Ecto neural progenitor cell (in vitro differentiated cells): ENCODE measurements around the gene GDNF.

Experiments
- DNase-seq: peaks from one replicate; pipeline ENCODE4 v3.0.0-alpha.2; 2018; ENCODE audit warnings: low spot score

The GDNF gene

DNA sequence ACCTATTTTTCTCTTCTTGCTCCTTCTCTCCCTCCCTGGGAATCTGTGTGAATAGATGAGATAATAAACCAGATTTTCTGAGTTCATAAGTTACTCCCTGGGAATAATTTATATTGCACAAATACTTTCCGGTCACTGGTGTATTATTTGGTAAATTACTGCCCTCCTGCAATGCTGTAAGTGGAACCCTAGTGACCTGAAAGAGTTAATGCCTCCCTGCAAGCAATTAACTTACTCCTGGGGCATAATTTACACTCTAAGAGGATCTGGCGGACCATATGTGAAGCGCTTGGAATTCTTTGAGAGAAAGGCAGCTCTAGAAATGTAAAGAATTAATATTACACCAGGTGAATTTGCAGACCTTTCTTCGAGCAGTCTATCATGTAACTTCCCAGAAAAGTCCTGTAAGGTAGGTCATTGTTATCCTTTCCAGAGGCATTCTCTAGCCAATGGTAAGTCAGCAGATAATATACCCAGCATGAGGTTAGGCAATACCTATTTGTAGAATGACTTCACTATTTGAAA lies 7.0 kb upstream of the GDNF start:
- DNase-seq: no peak

DNA sequence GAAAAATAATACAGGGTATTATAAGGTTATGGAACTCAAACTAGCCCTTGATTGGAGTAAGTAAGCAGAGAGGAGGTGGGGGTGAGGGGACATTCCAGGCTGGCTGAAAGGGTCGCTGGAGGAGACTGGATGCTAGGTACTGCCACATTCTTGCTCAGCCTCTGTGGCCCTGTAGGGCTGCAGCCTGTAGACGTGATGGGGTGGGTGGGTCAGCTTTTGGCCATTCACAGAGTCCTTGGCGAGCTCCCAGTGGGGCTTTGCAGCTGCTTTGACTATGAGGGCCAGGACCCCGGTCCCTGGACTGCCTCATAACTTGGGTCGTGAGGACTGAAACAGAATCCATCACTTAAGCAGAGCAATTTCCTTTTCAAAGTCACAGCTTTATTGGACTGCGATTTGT lies 4.2 kb upstream of the GDNF start:
- DNase-seq: peak; percentile 54

DNA sequence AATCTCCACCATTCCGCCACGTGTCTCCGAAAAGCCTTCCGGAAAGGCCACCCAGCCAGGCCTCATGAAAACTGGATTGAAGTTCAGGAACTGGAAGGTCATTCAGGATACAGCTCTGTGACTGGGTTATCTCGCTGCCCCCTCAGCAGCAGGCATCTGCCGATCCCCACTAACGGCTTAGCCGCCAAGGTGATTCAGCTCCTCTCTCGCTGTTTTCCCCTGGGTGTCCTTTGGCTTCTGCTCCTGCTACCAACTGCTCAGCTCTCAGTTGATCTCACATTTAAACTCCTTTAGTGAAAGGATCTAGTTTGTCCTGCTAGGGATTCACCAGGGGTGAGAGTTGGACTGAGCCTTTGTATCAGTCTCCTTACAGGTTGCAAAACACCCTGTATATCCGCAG lies 2.2 kb upstream of the GDNF start:
- no peak for DNase-seq

DNA sequence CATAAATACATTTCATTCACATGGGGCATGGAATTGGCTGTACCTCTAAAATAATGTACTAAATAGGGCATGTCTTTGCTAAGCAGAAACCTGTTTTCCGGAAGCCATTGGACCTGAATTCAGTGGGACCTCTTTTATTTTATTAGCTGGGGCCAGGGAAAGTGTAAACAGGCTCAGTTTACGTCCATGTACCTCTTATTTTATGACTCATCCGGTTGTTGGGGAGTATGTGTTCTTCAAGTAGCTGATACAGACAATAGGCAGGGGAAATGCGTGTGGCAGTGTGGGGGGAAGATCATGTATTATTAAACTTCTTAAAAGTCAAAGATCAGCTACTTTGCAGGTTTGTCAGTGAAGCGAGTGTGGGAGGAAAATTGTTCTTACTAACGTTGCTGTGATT lies 1.4 kb upstream of the GDNF start:
- DNase-seq: no peak

DNA sequence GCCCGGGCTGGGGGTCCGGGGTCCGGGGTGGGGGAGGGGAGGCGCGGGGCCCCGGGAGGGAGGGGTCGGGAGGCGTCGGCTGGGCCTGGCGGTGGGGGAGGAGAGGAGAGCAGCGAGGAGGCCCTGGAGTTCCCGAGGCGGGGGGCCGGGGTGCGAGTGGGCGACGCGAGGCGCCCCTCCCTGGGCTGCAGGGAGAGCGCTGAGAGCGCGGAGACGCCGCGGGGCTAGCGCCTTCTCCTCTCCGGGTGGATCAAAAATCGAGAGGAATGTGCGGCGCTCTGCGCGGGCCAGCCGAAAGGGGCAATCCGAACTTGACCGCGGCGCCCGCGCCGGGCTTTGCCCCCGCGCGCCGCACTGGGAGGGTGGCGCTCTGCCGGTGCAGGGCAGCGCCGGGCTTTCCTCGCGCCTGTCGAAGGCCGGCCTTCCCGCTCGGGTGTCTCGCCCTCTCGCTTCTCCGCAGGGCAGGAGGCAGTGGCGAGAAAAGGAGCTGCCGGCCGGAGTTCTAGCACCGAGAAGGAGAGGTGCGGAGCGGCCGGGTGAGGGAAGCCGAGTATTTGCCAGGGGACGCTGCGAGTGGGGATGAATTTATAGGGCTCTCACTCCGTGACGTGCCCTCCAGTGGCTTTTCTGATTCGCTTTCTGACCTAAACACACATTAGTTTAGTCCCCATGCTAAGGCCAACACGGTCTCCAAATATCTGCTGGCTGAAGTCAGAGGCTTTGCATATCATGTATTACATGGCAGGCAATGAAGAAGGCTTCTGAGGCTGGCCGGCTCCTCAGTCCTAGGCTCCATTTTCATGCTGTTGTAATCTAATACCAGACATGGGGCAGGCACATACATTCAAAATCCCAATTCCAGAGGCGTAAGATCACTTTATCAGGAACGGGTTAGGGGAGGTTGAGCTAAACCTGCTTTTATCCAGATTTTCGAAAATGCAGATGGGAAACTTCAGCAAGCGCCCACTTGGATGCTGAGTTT lies 503 bp upstream of the GDNF start:
- peak; percentile 74 for DNase-seq

DNA sequence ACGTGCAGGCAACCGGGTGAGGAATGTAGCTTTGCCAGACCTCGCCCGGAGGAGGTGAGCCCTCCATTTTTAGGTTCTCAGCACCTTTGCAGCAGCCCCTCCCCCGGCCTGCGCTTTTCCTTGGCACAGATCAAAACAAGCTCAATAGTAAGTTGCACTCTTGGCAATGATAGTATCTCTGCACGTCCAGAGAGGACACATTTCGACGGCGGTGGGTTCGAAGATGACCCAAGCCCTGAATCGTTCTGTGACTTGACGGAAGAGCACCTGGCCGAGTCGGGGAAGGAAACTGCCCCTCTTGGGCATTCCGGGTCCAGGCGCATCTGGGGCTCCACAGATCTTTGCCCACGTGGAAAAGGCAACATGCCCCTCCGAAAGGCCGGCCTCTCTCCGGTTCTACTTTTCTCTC lies 904 bp downstream of the GDNF start:
- no peak for DNase-seq

DNA sequence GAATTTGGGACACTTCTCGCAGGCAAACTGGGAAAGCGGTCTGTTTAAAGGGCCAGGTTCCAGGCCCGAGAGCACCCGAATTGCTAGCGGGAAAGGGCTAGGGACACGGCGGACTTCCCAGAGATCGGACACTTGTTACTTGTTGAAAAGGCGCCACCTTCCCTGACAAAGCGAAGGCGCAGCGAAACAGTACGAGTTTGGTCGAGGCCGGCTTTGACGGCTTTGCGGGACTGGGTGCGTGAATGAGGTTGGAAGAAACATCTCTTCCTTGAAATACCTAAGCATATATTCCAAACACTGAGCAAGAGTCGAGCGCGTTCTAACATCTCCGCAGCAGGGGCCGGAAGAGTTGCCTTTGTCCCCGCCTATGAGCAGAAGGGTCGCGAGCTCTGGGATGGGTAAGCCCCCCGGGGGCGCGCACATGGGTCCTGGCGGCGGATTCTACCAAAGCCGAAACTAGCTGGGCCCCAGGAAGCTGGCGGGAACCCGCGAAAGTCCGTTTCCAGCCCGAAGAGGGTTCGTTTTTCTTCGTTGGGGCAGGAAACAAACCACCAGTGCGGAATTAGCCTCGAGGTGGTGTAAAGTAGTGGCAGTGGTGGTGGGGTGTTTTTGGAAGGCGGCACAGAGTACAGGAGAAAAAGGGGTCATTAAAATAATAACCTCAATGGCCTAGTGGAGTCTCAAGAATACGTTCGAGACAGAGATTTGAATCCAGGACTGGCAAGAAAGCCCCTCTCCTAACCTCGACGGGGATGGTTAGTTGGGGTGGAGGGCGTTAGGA lies 1.5 kb downstream of the GDNF start:
- DNase-seq: peak; percentile 75

DNA sequence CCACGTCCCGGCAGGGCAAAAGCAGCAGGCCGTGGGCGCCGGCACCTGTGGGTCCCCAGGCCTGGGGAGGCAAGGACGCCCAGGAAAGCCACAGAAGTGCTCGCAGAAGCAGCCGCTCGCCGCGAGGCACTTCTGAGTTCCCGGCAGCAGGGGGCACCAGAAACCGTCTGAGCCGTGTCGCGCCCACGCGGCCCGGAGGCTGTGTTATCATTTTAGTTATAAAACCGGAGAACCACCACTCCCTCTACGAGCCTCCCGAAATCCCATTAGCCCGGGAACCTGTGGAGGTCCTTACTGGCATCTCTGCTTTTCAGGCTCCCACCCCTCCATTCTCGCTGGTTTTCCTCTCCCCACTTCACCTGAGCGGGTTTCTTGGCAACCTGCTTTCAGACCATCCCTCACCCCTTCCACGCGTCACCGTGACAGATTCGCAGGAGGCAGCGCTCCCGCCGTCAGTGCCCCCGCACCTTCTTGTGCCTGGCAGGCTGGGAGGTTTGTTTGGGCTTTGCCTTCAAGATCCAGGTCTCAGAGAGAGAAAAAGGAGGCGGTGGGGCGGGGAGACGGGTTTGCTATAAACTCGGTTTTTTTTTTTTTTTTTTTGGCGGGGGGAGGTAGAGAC lies 2.3 kb downstream of the GDNF start:
- peak; percentile 83 for DNase-seq

DNA sequence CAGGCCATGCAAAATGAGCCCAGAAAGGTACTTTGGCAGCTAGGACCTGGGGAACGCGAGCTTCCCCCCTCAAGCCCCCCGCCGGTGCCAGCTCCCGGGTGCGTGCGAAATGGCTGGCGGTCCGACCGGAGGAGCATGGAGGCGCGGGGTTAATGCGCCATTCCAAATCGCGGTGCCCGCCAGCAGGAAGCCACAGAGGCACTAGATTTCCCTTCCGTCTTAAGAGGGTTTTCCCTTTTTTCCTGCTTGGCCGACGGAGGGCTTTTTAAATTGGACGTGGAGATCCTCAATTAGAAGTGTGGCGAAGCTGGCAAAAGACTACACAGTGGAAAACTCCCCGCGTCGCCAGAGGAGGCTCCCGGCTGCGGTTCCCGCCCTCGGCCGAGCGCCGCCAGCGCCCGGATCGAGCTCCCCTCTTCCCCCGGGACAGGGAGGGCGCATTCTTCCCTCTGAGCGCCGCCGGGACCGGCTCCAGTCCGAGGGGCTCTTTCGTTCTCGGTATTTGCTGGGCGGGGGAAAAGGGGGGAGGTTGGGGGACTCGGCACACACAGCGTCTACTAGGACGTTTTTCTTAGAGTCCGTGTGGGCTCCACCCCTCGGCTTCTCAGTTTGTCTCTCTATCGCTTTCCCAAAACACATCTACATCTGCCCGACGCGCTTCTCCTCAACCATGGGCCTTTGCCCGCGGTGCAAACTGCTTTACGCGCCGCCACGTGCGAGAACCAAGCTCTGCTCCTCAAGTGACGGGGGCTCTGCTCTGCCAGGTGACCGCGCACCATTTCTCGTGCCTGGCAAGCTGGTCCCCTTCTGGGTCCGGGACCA lies 3.0 kb downstream of the GDNF start:
- peak; percentile 69 for DNase-seq

DNA sequence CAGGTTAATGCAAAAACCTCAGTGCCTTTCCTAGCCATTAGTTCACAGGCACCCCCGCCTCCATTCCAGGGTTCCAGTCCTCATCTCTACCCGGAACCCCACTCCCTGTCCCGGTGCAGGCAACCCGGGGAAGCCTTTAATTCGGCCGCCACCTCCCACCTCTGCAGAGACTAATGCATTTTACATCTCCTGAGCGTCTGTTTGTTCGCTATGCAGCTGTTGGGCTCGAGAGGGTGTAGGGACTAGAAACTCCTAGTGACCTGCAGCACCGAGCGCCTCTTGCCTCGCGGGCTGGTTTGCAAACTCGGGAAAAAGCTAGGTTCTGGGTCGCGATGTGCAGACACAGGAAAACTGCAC lies 3.6 kb downstream of the GDNF start:
- no peak for DNase-seq

DNA sequence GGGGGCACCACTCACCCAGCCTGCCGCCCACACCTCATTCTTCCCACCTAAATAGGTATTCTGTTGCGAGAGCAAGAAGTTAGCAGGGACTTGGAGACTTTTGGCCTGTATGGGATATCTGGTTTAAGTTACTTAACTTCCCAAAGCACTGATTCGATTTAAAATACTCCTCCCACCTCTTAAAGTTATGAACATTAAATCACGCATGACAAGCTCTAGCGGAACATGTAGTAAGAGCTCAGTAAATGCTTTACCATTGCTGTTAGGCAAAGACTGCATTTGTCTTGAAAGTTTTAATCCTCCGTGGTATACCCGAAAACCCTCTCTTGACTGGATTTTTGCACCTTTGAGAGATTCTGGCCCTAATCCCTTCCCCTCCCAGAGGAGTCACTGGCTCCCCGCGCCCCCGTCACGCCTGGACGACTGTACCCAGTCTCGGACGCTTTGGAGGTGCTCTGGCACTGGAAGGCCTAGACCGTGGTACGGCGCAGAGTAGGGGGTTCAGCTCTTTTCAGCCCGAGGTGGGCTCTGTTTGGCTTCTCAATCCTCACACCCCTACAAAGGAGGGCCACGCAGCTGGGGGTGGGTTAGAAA lies 4.4 kb downstream of the GDNF start:
- DNase-seq: no peak

DNA sequence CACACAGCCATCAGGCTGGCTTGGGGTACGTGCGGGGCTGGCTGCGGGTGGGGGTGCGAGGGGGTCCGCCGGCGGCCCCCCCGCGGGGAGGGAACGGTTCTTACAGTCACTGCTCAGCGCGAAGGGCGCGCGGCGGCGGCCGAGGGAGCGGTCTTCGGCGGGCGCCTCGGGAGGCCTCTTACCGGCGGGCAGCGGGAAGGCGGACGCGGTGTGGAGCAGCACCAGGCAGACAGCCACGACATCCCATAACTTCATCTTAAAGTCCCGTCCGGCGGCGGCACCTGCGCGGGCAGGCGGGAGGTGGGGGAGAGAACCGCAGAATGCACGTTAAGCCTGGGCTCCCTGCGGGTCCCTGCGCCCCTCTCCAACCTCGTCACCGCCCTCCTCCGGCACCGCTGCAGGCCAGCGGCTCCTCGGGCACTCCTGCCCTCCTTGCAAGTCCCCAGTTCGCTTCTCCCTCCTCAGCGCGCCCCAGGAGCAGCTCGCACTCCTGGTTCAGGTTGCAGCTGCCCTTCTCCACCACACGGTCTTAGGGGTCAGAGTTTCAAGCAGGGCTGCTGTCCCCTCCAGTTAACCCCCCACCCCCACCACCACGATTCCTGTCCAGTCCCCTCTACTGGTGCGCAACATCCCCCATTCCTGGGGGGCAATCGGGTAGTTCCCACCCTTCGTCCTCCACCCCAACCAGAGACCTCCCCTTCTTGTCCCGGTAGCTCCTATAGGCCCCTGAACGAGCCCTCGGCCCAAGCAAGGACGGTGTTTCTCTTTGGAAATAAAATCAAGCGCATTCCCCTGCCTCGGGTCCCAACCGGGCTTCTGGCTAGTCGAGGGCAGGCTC lies 5.1 kb downstream of the GDNF start:
- peak; percentile 67 for DNase-seq

DNA sequence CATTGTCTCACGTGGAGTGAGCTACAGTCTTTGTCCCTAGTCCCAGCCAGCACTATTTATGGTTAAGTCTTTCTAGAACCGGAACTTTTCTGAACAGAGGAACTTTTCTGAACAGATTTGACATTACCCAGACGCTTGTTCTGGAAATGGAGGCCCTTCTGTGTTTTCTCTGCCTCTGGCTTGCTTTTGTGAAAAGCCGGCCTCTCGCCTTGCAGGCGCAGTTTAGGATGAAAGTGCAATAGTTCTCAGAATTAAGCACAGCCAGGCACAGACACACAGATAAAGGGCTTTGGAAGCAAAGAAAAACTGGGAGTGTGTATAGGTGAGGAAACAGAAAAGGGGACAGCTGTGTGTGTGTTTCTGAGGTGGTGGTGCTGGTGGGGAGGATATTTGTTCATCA lies 5.9 kb downstream of the GDNF start:
- no peak for DNase-seq

DNA sequence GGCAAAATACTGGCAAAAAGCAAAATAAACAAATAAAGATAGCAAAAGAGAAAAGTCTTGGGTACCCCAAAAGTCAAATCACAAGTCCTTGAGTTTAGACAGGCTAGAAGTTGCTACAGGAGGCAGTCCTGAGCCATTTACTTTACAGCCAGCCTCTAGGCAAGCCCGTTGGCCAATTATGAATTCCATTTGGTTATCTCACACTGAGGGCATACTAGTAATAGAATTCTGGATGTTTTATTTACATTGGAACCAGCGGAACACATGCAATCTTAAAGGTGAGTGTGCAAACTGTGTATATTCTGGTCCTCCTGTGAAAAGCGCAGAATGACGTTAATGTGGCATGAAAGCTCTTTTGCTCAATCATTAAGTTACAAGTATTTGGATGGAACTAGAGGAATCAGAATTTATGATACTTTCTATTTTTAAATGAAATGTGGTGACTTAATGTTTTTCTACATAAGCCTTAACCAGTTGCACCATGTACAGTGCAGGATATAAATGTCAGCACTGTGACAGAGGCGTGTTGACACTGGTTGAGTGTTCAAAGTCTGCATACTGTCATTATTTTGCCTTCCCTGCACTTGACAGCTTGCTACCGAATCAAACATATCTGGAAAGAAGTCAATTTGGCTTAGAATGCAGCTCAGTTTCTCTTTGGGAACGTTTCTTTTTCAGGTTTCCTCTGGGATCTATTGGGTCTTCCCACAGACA lies 7.9 kb downstream of the GDNF start:
- no peak for DNase-seq

DNA sequence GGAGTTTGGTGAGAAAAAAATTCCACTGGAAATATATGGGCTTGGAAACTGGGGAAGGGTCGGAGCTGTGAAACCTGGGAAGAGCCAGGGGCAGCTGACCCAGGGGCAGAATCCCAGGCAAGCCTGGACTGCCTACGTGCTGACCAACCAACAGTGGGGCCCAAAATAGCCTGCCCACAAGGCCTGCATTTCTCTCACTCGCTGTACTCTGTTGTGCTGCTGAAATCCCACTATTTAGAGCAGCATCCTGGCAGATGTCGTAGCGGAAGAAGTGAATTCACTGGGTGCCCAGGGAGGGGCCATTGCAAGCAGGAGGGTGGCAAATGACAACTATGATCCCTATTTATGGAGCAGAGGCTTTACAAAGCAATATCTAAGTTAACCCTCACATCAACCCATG lies 9.5 kb downstream of the GDNF start:
- no peak for DNase-seq

DNA sequence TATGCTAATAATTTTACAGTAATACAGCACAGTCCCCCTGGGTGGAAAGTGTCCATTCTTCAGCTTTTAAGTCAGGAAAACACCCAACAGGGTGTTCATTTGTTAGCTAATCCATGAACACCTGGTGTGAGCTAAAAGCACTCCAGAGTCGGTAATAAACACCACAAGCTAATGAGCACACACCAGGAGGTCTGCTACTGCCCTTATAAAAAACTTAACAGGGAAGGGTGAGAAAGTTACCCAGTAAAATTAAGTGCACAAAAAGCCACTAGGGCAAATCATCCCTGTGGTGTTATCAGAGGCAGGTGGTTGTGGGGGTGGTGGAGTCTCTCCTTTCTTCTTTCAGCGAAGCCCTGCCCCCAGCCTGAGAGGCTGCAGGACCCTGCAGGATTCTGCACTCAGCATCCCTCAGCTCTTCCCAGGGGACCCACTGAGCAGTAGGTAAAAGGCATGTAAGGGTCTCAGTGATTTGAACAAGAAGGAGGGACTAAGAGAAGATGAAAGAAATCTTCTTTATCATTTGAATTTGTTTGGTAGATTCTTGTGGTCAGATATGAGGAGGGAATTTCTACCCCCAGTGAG lies 14.4 kb downstream of the GDNF start:
- DNase-seq: no peak

DNA sequence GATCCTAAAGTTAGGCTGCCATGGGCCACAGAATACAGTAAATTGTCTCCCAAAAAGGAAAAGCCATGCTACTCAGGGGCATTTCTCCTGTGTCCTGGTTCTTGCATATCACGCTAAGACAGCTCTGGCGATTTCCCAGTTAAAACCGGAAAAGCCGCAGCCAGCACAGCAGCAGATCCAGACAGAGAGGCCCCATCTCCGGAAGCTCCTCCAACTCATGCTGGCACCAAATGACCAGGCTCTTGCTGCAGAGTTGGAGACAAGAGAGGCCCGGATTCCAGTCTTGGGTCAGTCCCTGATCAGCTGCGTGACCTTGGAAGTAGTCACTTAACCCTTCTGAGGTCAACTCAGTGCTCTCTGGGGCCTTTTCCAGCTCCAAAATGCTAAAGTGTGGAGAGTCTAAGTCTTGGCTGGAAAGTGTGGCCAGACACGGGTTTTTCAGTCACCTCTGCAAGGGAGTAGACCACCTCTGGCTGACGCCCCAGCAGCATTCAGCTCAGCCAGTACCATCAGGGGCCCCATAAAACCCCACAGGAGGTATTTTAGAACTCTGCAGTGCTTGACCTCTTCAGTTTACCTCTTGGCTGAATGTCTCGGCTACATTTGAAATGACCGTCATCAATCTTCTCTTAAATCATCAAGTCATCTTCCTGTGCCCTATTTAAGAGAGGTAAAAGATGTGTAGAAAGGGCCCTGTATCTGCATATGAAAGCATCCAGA lies 16.2 kb downstream of the GDNF start:
- DNase-seq: no peak

DNA sequence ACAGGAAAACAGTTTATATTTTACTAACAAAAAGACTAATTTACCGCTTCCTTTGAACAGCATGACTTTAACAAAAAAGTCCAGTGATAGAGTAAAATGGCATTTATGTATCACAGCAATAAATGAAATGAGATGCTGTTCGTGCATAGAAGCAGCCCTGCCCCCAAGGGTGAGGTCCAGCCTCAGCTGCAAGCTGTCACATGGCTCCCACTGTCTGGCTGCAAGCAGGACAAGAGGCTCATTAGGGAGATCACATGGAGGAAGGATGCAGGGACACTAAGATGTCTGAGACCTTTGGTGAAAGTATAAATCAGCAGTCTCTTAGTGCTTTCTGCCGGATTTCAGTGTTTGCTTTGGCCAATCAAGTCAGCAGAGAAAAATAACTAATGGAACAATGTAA lies 23.0 kb downstream of the GDNF start:
- no peak for DNase-seq

DNA sequence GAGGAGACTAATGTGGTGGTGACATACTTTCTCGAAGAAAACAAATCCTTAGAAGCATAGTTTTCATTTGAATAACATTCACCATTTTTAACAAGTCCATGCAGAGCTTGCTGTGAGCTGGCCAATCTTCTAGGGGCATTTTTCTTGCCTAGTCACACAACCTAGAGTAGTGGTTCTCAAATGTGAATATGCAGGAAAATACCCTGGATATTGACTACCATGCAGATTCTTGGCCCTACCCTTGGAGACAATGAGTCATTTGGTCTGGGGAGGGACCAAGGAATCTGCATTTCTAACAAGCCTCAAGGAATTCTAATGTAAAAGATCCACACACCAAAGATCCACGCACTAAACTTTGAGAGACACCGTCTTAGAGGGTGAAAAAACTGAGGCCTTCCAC lies 23.5 kb downstream of the GDNF start:
- DNase-seq: no peak
